ENCODE data around the gene HBE1. TPM values are rescaled to one million over a fixed set of nuclear protein-coding genes. Genes with fewer than 3 reads are reported as not detected.

The HBE1 gene
- total RNA-seq, 2 donors from 2014 or later, result not detected

DNA sequence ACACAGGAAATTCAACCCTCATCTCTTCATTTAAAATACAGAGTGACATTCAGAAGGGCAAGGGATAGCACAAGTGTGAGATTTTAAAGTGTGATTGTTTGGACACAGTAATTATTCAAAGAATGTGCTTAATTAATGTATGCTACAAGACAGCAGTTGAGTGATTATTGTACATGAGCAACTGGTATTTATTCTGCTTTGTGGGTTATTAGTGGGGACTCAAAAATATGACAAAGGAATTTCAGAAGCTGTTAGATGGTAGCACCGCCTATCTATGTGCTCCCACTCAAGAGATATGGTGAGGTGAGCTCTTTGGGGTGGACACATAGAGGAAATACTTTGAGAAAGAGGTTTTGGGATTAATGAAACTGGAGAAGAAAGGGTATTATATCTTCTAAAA lies 29.7 kb downstream of the HBE1 start:
- Mint-ChIP-seq H3K27ac (no peak overlapping the region), H3K4me3 (no peak overlapping the region), H3K36me3 (ENCODE audit: low read depth) (no peaks in the 10 kb centered on the region), H3K4me1 (no peaks in the 10 kb centered on the region), H3K9me3 (no peaks in the 10 kb centered on the region), H3K27me3 (peaks cover 16% of the 10 kb centered on the region)
- no peak for ATAC-seq (replicated peaks)

DNA sequence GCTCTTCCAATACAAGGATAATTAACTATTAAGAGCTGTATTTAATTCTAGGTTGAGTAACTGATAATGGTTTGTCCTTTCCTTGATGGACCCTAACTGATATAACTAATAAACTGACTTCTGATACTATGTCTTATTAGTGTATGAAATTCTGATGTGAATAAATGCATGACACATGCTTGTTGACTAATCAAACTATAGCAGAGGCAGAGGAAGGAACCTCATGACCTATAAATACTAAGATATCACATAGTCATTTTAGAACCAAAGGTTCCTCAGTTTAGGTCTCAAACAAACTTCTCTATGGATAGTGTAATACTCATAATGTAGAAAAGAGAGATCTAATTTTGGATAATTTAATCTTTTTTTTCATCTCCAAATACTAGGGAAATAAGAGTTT lies 30.7 kb downstream of the HBE1 start:
- peaks cover 11% of the 10 kb centered on the region for H3K27me3 Mint-ChIP-seq

GRCh38 chr11:5238486-5238885 lies 31.3 kb downstream of the HBE1 start:
- no peaks in the 10 kb centered on the region for H3K4me1 Mint-ChIP-seq
- no peak overlapping the region for H3K4me3 Mint-ChIP-seq
- H3K27me3 Mint-ChIP-seq, result peaks cover 11% of the 10 kb centered on the region
- ATAC-seq (replicated peaks), result no peak
- no peaks in the 10 kb centered on the region for H3K36me3 Mint-ChIP-seq (ENCODE audit: low read depth)
- no peak overlapping the region for H3K27ac Mint-ChIP-seq
- no peaks in the 10 kb centered on the region for H3K9me3 Mint-ChIP-seq

More for the DNA sequence above, 30.7 kb downstream of the HBE1 start:
- Mint-ChIP-seq H3K4me3 (no peak overlapping the region), H3K36me3 (ENCODE audit: low read depth) (no peaks in the 10 kb centered on the region), H3K9me3 (no peaks in the 10 kb centered on the region), H3K27ac (no peak overlapping the region), H3K4me1 (no peaks in the 10 kb centered on the region)
- no peak for ATAC-seq (replicated peaks)

- Mint-ChIP-seq H3K9me3 (no peaks in the 10 kb centered on the region), H3K27ac (no peak overlapping the region), H3K4me1 (no peaks in the 10 kb centered on the region), H3K36me3 (ENCODE audit: low read depth) (no peaks in the 10 kb centered on the region), H3K4me3 (no peak overlapping the region), H3K27me3 (peaks cover 10% of the 10 kb centered on the region)
- ATAC-seq (replicated peaks), result no peak
Observed at GRCh38 chr11:5237420-5237819, 32.3 kb downstream of the HBE1 start.

DNA sequence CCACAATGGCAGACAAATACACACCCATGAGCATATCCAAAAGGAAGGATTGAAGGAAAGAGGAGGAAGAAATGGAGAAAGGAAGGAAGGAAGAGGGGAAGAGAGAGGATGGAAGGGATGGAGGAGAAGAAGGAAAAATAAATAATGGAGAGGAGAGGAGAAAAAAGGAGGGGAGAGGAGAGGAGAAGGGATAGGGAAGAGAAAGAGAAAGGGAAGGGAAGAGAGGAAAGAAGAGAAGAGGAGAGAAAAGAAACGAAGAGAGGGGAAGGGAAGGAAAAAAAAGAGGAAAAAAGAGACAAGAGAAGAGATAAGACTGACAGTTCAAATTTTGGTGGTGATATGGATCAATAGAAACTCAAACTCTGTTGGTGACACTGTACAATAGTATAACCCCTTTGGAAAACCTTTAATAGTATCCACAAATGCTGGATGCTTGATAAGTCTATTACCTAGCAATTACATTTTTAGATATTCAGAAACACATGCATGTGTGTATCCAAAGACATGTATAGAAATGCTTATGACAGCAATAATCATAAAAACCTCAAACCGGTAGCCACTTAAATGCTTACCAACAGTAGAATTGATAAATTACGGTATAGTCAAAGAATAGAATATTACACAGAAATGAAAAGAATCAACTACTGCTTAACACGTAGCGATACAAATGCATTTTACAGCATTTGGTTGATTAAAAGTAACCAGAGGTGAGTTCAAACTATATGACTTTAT lies 34.2 kb downstream of the HBE1 start:
- ATAC-seq (replicated peaks), result no peak
- peaks cover 8% of the 10 kb centered on the region for H3K27me3 Mint-ChIP-seq
- no peaks in the 10 kb centered on the region for H3K4me1 Mint-ChIP-seq
- no peaks in the 10 kb centered on the region for H3K9me3 Mint-ChIP-seq
- no peak overlapping the region for H3K4me3 Mint-ChIP-seq
- no peaks in the 10 kb centered on the region for H3K36me3 Mint-ChIP-seq (ENCODE audit: low read depth)
- no peak overlapping the region for H3K27ac Mint-ChIP-seq

DNA sequence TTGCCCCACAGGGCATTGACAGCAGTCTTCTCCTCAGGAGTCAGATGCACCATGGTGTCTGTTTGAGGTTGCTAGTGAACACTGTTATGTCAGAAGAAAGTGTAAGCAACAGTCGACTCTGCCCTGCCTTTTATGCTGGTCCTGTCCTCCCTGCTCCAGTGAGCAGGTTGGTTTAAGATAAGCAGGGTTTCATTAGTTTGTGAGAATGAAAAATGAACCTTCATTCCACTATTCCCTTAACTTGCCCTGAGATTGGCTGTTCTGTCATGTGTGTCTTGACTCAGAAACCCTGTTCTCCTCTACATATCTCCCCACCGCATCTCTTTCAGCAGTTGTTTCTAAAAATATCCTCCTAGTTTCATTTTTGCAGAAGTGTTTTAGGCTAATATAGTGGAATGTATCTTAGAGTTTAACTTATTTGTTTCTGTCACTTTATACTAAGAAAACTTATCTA lies 35.3 kb downstream of the HBE1 start, which contains the start of gene HBD:
TSS of gene HBD (minus strand) at position 103 of the 454 bp plus-strand sequence. CDS start at position 53, 50 bp downstream.
- Mint-ChIP-seq H3K36me3 (ENCODE audit: low read depth) (no peaks in the 10 kb centered on the region), H3K27me3 (peaks cover 8% of the 10 kb centered on the region), H3K4me1 (no peaks in the 10 kb centered on the region), H3K27ac (no peak within 1 kb of the TSS), H3K4me3 (no peak within 1 kb of the TSS), H3K9me3 (no peaks in the 10 kb centered on the region)
- ATAC-seq (replicated peaks), result no peak

DNA sequence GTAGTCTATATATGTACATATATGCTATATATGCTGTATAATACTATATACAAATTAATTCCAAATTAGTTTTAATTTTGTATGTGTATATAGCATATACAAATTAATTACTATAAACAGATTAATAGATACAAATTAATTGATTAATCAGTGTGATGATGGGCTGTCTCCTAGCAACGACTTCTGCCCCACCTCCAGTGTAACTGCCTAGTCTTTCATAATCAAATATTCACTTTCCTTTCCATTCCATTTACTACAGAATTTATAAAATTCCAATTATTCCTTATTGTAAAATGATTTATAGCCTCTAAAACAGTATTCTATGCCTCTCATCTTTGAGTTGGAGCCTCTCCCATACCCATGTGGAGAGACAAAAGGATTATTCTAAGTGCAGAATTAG lies 36.4 kb downstream of the HBE1 start:
- no peak for ATAC-seq (replicated peaks)
- peaks cover 8% of the 10 kb centered on the region for H3K27me3 Mint-ChIP-seq
- H3K4me1 Mint-ChIP-seq, result no peaks in the 10 kb centered on the region
- H3K9me3 Mint-ChIP-seq, result no peaks in the 10 kb centered on the region
- H3K27ac Mint-ChIP-seq, result no peak overlapping the region
- H3K4me3 Mint-ChIP-seq, result no peak overlapping the region
- no peaks in the 10 kb centered on the region for H3K36me3 Mint-ChIP-seq (ENCODE audit: low read depth)

GRCh38 chr11:5232821-5233220 lies 36.9 kb downstream of the HBE1 start:
- H3K27me3 Mint-ChIP-seq, result peaks cover 8% of the 10 kb centered on the region
- no peak for ATAC-seq (replicated peaks)
- H3K9me3 Mint-ChIP-seq, result no peaks in the 10 kb centered on the region
- no peak overlapping the region for H3K4me3 Mint-ChIP-seq
- H3K4me1 Mint-ChIP-seq, result no peaks in the 10 kb centered on the region
- no peaks in the 10 kb centered on the region for H3K36me3 Mint-ChIP-seq (ENCODE audit: low read depth)
- H3K27ac Mint-ChIP-seq, result no peak overlapping the region

DNA sequence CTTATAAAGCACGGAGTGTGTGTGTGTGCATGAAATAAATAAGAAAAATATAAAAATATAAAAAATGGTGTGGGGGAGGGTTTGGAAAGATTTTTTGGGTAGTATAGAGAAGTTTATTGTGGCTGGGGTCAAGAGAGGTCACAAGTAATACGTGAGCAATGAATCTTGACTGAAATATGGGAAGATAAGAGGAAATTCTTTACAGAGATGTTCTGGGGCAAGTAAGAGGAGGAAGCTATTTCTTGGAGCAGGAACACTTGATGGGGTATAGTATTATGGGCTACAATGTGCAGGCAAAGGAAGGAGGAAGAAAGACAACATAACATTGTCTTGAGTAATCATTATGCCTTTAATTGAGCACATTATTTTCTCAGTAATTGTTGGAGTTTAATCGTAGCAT lies 37.6 kb downstream of the HBE1 start:
- Mint-ChIP-seq H3K4me3 (no peak overlapping the region), H3K4me1 (no peaks in the 10 kb centered on the region), H3K27me3 (peaks cover 8% of the 10 kb centered on the region), H3K36me3 (ENCODE audit: low read depth) (no peaks in the 10 kb centered on the region), H3K27ac (no peak overlapping the region), H3K9me3 (no peaks in the 10 kb centered on the region)
- ATAC-seq (replicated peaks), result no peak

- no peaks in the 10 kb centered on the region for H3K4me1 Mint-ChIP-seq
- H3K36me3 Mint-ChIP-seq (ENCODE audit: low read depth), result no peaks in the 10 kb centered on the region
- H3K4me3 Mint-ChIP-seq, result no peak overlapping the region
- no peak overlapping the region for H3K27ac Mint-ChIP-seq
- no peak for ATAC-seq (replicated peaks)
- H3K9me3 Mint-ChIP-seq, result no peaks in the 10 kb centered on the region
- peaks cover 6% of the 10 kb centered on the region for H3K27me3 Mint-ChIP-seq
Observed at GRCh38 chr11:5231111-5231510, 38.6 kb downstream of the HBE1 start.

GRCh38 chr11:5230266-5230665 lies 39.5 kb downstream of the HBE1 start:
- Mint-ChIP-seq H3K27ac (no peak overlapping the region), H3K4me1 (no peaks in the 10 kb centered on the region), H3K27me3 (peaks cover 2% of the 10 kb centered on the region), H3K36me3 (ENCODE audit: low read depth) (no peaks in the 10 kb centered on the region), H3K9me3 (no peaks in the 10 kb centered on the region), H3K4me3 (no peak overlapping the region)
- ATAC-seq (replicated peaks), result no peak

- no peak overlapping the region for H3K4me3 Mint-ChIP-seq
- H3K27ac Mint-ChIP-seq, result no peak overlapping the region
- ATAC-seq (replicated peaks), result no peak
- no peaks in the 10 kb centered on the region for H3K9me3 Mint-ChIP-seq
- peaks cover 3% of the 10 kb centered on the region for H3K27me3 Mint-ChIP-seq
- H3K36me3 Mint-ChIP-seq (ENCODE audit: low read depth), result no peaks in the 10 kb centered on the region
- no peaks in the 10 kb centered on the region for H3K4me1 Mint-ChIP-seq
Observed at GRCh38 chr11:5229796-5230195, 39.9 kb downstream of the HBE1 start.

GRCh38 chr11:5229356-5229755 lies 40.4 kb downstream of the HBE1 start:
- H3K4me1 Mint-ChIP-seq, result no peaks in the 10 kb centered on the region
- no peak for ATAC-seq (replicated peaks)
- H3K4me3 Mint-ChIP-seq, result no peak overlapping the region
- no peaks in the 10 kb centered on the region for H3K9me3 Mint-ChIP-seq
- H3K36me3 Mint-ChIP-seq (ENCODE audit: low read depth), result no peaks in the 10 kb centered on the region
- H3K27ac Mint-ChIP-seq, result no peak overlapping the region
- peaks cover 4% of the 10 kb centered on the region for H3K27me3 Mint-ChIP-seq

DNA sequence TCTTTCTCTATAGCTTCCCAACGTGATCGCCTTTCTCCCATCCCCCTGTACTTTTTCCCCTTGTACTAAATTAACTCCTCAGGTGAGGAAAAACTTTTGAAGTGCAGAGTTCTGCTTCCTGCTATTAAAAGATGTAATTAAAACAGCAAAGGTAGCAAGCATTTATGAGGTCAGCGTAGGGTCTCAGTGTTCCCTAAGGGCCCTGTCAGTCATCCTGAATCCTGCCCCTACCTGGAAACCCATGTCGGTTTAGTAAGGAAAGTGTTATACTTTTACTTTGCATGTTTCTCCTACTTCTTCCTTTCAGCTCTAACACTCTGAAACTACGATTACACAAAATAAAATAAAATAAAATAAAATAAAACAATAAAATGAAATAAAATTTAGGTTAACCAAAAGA lies 41.6 kb downstream of the HBE1 start:
- no peaks in the 10 kb centered on the region for H3K9me3 Mint-ChIP-seq
- no peak for ATAC-seq (replicated peaks)
- no peaks in the 10 kb centered on the region for H3K36me3 Mint-ChIP-seq (ENCODE audit: low read depth)
- H3K4me3 Mint-ChIP-seq, result no peak overlapping the region
- no peaks in the 10 kb centered on the region for H3K4me1 Mint-ChIP-seq
- H3K27me3 Mint-ChIP-seq, result peaks cover 4% of the 10 kb centered on the region
- no peak overlapping the region for H3K27ac Mint-ChIP-seq

GRCh38 chr11:5227681-5228080 lies 42.1 kb downstream of the HBE1 start:
- H3K36me3 Mint-ChIP-seq (ENCODE audit: low read depth), result no peaks in the 10 kb centered on the region
- H3K27me3 Mint-ChIP-seq, result peaks cover 4% of the 10 kb centered on the region
- no peaks in the 10 kb centered on the region for H3K9me3 Mint-ChIP-seq
- no peak for ATAC-seq (replicated peaks)
- H3K27ac Mint-ChIP-seq, result no peak overlapping the region
- no peaks in the 10 kb centered on the region for H3K4me1 Mint-ChIP-seq
- H3K4me3 Mint-ChIP-seq, result no peak overlapping the region

Measured in activated T-helper 17 cell treated with anti-CD3 and anti-CD28 coated beads, Interleukin-2, amount 50 U/mL, for 72 hours (primary cell).